Panc1 (cell line): ENCODE data around the gene HMG20B. TPM values are rescaled to one million over a fixed set of nuclear protein-coding genes. Genes with fewer than 3 reads are reported as not detected.

ENCODE experiments used
- ATAC-seq: fragments of 200-7000 bp; cut with Tn5 transposase; 2 replicates; pipeline ENCODE4 v1.9.1; 2020; ENCODE audit warnings: mild to moderate bottlenecking, moderate library complexity
- BruUV-seq: library from RNA; stranded (reverse); fragments of 400-500 nt; replicated peaks from 2 replicates; lab custom pipeline; 2021; lab: Mats Ljungman, UMichigan
- CTCF ChIA-PET: fragments of 300-600 bp; sonication (Branson Sonifier 250); formaldehyde crosslinking; loops from one replicate; lab custom pipeline; 2022; ENCODE audit warnings: antibody characterized with exemption; lab: Charles Lee
- POLR2A ChIA-PET: fragments of 300-600 bp; sonication (Branson Sonifier 250); formaldehyde crosslinking; loops from one replicate; lab custom pipeline; 2022; ENCODE audit warnings: antibody characterized with exemption; lab: Charles Lee
- DNase-seq: peaks from one replicate; pipeline ENCODE4 v3.0.0-alpha.2; 2010; ENCODE audit warnings: low read depth, low spot score
- H3K27ac ChIP-seq: 2 replicates; pipeline ENCODE4 v1.5.1; 2011; ENCODE audit warnings: mild to moderate bottlenecking, low read length, inconsistent platforms
- H3K27me3 ChIP-seq: fragments of 200-500 bp; sonication (Bioruptor generic); 2 replicates; pipeline ENCODE4 v1.6.0; 2014; ENCODE audit warnings: low read length, inconsistent platforms; ENCODE audit not compliant: control insufficient read depth, insufficient read depth
- H3K36me3 ChIP-seq: fragments of 200-500 bp; sonication (Bioruptor generic); 2 replicates; pipeline ENCODE4 v1.5.1; 2014; ENCODE audit warnings: inconsistent platforms, mild to moderate bottlenecking, low read length, moderate library complexity; ENCODE audit not compliant: control insufficient read depth, insufficient read depth
- H3K4me1 ChIP-seq: 2 replicates; pipeline ENCODE4 v1.5.1; 2011; ENCODE audit warnings: inconsistent platforms, mild to moderate bottlenecking, low read length, moderate library complexity; ENCODE audit not compliant: control insufficient read depth, insufficient read depth
- H3K4me3 ChIP-seq, 2 experiments: 2 replicates each; pipeline ENCODE4 v1.5.1; 2011 to 2012; ENCODE audit warnings: low read depth in 2 of 2, low read length in 2 of 2, mild to moderate bottlenecking in 2 of 2, inconsistent platforms in 1 of 2, moderate library complexity in 1 of 2
- H3K9me3 ChIP-seq: fragments of 200-500 bp; sonication (Bioruptor generic); 2 replicates; pipeline ENCODE4 v1.5.1; 2014; ENCODE audit warnings: low read depth, mild to moderate bottlenecking, inconsistent platforms, low read length, moderate library complexity; ENCODE audit not compliant: control insufficient read depth, insufficient read depth
- CTCF ChIP-seq: fragments of 450-650 bp; IDR thresholded peaks from 2 replicates; pipeline ENCODE4 v1.5.1; 2017; ENCODE audit warnings: mild to moderate bottlenecking
- POLR2AphosphoS5 ChIP-seq: IDR thresholded peaks from 2 replicates; pipeline ENCODE4 v1.6.1; 2012; ENCODE audit warnings: mild to moderate bottlenecking, low read depth, low read length, moderate library complexity
- REST ChIP-seq, 2 experiments: IDR thresholded peaks; 2 replicates each; pipeline ENCODE4 v1.6.1; 2011 to 2012; ENCODE audit warnings: low read depth in 2 of 2, control low read depth in 1 of 2, low read length in 1 of 2, mild to moderate bottlenecking in 1 of 2, moderate library complexity in 1 of 2; ENCODE audit not compliant: insufficient read depth in 1 of 2
- SIN3A ChIP-seq: IDR thresholded peaks from 2 replicates; pipeline ENCODE4 v1.6.1; 2012; ENCODE audit warnings: low read depth, mild to moderate bottlenecking, low read length, moderate library complexity, borderline replicate concordance; ENCODE audit not compliant: insufficient read depth
- TCF7L2 ChIP-seq: IDR thresholded peaks from 2 replicates; pipeline ENCODE4 v1.6.1; 2011; ENCODE audit warnings: mild to moderate bottlenecking, low read depth, low read length, inconsistent platforms
- in situ Hi-C: cut with HindIII; loops from 2 replicates; pipeline ENCODE4 v1.10.0; 2016; ENCODE audit warnings: low sequenced_read_pairs, low pct_unique_long_range_greater_than_20kb
- intact Hi-C: fragments of 100-400 bp; cut with micrococcal nuclease; formaldehyde crosslinking; loops from one replicate; pipeline ENCODE4 v1.10.0; 2022; ENCODE audit not compliant: unreplicated experiment
- total RNA-seq: library from RNA; stranded (reverse); gene quantifications from one replicate; pipeline ENCODE4 v1.2.1, GENCODE V29; 2021; ENCODE audit not compliant: unreplicated experiment

Gene HMG20B
- total RNA-seq, 1 experiment from 2014 or later: 74.7 TPM

- intact Hi-C loops: no loop called here
Measured at GRCh38 chr19:3555653-3556422, 16.9 kb upstream of the HMG20B start.

GRCh38 chr19:3556423-3556977, 16.2 kb upstream of the HMG20B start:
- DNase-seq (no peak), ATAC-seq (no peak; the same call in 1 of the 2 replicates)
- no TSS peak for BruUV-seq
- H3K4me3 ChIP-seq: peak overlapping the region; percentile 62 to 63
- no peak for TF ChIP-seq TCF7L2
- TF ChIP-seq POLR2AphosphoS5: no peak
- TF ChIP-seq CTCF: no peak
- no peak for TF ChIP-seq REST (IDR thresholded peaks at IDR 0.05; ENCODE audit: insufficient read depth in 1 of 2, low read depth in 2 of 2, low read length in 1 of 2)
- no peak for TF ChIP-seq SIN3A
- POLR2A ChIA-PET: no interaction called here
- H3K27me3 ChIP-seq: no peaks in the 10 kb centered on the region
- no peaks in the 10 kb centered on the region for H3K9me3 ChIP-seq
- peak overlapping the region; percentile 65 for H3K27ac ChIP-seq
- in situ Hi-C loops (no loop called here), intact Hi-C loops (no loop called here)
- peaks cover 11% of the 10 kb centered on the region for H3K4me1 ChIP-seq
- CTCF ChIA-PET: interaction anchor here (0.6 kb wide), 1 partner anchor 165 kb away, joined by 3 read pairs; no protein-coding TSS in a partner anchor
- H3K36me3 ChIP-seq: no peaks in the 10 kb centered on the region; the same call in 1 of the 2 replicates

More at GRCh38 chr19:3555653-3556422, 16.9 kb upstream of the HMG20B start:
- no peaks in the 10 kb centered on the region for H3K9me3 ChIP-seq
- peak overlapping the region; percentile 65 for H3K27ac ChIP-seq
- peaks cover 11% of the 10 kb centered on the region for H3K4me1 ChIP-seq
- H3K27me3 ChIP-seq: no peaks in the 10 kb centered on the region
- CTCF ChIA-PET: interaction anchor here (0.6 kb wide), 1 partner anchor 166 kb away, joined by 3 read pairs; no protein-coding TSS in a partner anchor
- ATAC-seq (no peak), DNase-seq (no peak)
- no TSS peak for BruUV-seq
- peak overlapping the region; percentile 62 to 63 for H3K4me3 ChIP-seq
- TF ChIP-seq SIN3A: no peak
- no peak for TF ChIP-seq TCF7L2
- no peak for TF ChIP-seq REST (IDR thresholded peaks at IDR 0.05; ENCODE audit: insufficient read depth in 1 of 2, low read depth in 2 of 2, low read length in 1 of 2)
- H3K36me3 ChIP-seq: no peaks in the 10 kb centered on the region; the same call in 1 of the 2 replicates
- in situ Hi-C loops: no loop called here
- POLR2A ChIA-PET: no interaction called here
